HUES6 (cell line): ENCODE data around the gene PPM1F.

Experiments
- H3K27ac ChIP-seq: 2 replicates; pipeline ENCODE4 v1.7.0; 2013; ENCODE audit warnings: low read depth, mild to moderate bottlenecking, low read length, inconsistent platforms
- H3K27me3 ChIP-seq: 2 replicates; pipeline ENCODE4 v1.6.1; 2013; ENCODE audit warnings: low read length; ENCODE audit not compliant: control insufficient read depth, insufficient read depth
- H3K36me3 ChIP-seq: 2 replicates; pipeline ENCODE4 v1.6.1; 2013; ENCODE audit warnings: low read length; ENCODE audit not compliant: control insufficient read depth, insufficient read depth
- H3K4me1 ChIP-seq: 2 replicates; pipeline ENCODE4 v1.6.1; 2013; ENCODE audit warnings: low read length; ENCODE audit not compliant: control insufficient read depth, insufficient read depth
- H3K4me3 ChIP-seq: 2 replicates; pipeline ENCODE4 v1.5.1; 2013; ENCODE audit warnings: low read depth, low read length
- H3K9ac ChIP-seq: one replicate; pipeline ENCODE4 v1.6.1; 2013; ENCODE audit warnings: mild to moderate bottlenecking, low read length
- H3K9me3 ChIP-seq: 2 replicates; pipeline ENCODE4 v1.6.1; 2013; ENCODE audit warnings: low read depth, low read length; ENCODE audit not compliant: control insufficient read depth, insufficient read depth

Gene PPM1F

GRCh38 chr22:21958360-21959273, 6.0 kb upstream of the PPM1F start:
- peaks cover 59% of the 10 kb centered on the region for H3K36me3 ChIP-seq

GRCh38 chr22:21951931-21952465, 650 bp downstream of the PPM1F start:
- H3K4me1 ChIP-seq: peaks cover 16% of the 10 kb centered on the region
- peaks cover 17% of the 10 kb centered on the region for H3K27me3 ChIP-seq
- peak overlapping the region; percentile 75 for H3K4me3 ChIP-seq
- H3K9me3 ChIP-seq: peaks cover 4% of the 10 kb centered on the region
- H3K27ac ChIP-seq: no peak overlapping the region
- H3K9ac ChIP-seq: no peak overlapping the region
- H3K36me3 ChIP-seq: no peaks in the 10 kb centered on the region

More at GRCh38 chr22:21958360-21959273, 6.0 kb upstream of the PPM1F start:
- no peak overlapping the region for H3K4me3 ChIP-seq
- H3K27ac ChIP-seq: no peak overlapping the region
- H3K9ac ChIP-seq: no peak overlapping the region
- peaks cover 7% of the 10 kb centered on the region for H3K27me3 ChIP-seq
- H3K9me3 ChIP-seq: no peaks in the 10 kb centered on the region
- H3K4me1 ChIP-seq: no peaks in the 10 kb centered on the region

- Histone ChIP-seq H3K36me3 (no peaks in the 10 kb centered on the region), H3K27me3 (peaks cover 13% of the 10 kb centered on the region), H3K9me3 (peaks cover 4% of the 10 kb centered on the region), H3K9ac (no peak overlapping the region), H3K4me3 (no peak overlapping the region), H3K27ac (no peak overlapping the region), H3K4me1 (peaks cover 20% of the 10 kb centered on the region)
Measured at GRCh38 chr22:21951062-21951461, 1.6 kb downstream of the PPM1F start.

- H3K4me3 ChIP-seq: no peak overlapping the region
- no peak overlapping the region for H3K27ac ChIP-seq
- H3K9me3 ChIP-seq: peaks cover 4% of the 10 kb centered on the region
- H3K36me3 ChIP-seq: peaks cover 8% of the 10 kb centered on the region
- no peak overlapping the region for H3K9ac ChIP-seq
- peaks cover 10% of the 10 kb centered on the region for H3K27me3 ChIP-seq
- peaks cover 20% of the 10 kb centered on the region for H3K4me1 ChIP-seq
Measured at GRCh38 chr22:21949948-21950347, 2.7 kb downstream of the PPM1F start.

GRCh38 chr22:21949569-21949918, 3.1 kb downstream of the PPM1F start:
- H3K27me3 ChIP-seq: peaks cover 10% of the 10 kb centered on the region
- H3K4me1 ChIP-seq: peaks cover 20% of the 10 kb centered on the region
- peaks cover 4% of the 10 kb centered on the region for H3K9me3 ChIP-seq
- no peak overlapping the region for H3K9ac ChIP-seq
- H3K36me3 ChIP-seq: peaks cover 11% of the 10 kb centered on the region
- H3K4me3 ChIP-seq: no peak overlapping the region
- no peak overlapping the region for H3K27ac ChIP-seq

DNA sequence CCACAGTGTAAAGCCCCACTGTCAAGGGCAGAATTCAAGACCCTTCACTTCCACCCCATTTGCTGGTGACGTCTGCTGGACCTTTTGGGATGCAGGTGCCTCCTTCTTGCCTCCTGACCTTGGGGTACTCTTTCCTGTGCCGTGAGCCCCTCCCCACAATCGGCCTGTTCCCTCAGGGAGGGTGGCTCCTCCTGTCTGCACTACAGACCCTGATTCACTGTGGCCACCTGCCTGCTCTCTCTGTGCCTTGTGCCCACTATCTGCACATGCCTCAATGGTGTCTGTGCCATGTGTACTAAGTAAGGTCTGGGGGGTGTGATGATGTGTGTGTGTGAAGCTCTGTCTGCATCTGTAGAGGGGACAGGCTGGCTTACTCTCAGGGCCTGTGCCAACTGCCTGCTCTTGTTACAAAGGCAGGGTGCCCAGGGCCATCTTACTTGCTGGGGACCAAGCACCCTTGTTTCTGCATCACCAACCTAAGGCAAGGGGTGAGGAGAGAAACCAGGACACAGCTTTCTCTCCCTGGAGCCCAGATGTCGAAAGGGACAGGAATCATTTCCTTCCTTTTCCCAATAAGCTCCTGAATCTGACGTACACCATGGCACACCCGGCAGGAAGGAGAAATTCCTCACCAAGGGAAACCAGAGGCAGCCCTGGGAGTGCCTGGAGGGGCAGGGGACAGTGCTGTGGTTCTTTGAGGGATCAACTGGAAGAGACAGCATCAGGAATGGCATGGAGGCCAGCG, 3.7 kb downstream of the PPM1F start:
- H3K4me1 ChIP-seq: peaks cover 20% of the 10 kb centered on the region
- H3K9me3 ChIP-seq: peaks cover 4% of the 10 kb centered on the region
- no peak overlapping the region for H3K27ac ChIP-seq
- peaks cover 10% of the 10 kb centered on the region for H3K27me3 ChIP-seq
- H3K9ac ChIP-seq: no peak overlapping the region
- H3K4me3 ChIP-seq: no peak overlapping the region
- H3K36me3 ChIP-seq: peaks cover 17% of the 10 kb centered on the region

GRCh38 chr22:21948390-21948789, 4.3 kb downstream of the PPM1F start:
- H3K4me3 ChIP-seq: no peak overlapping the region
- no peak overlapping the region for H3K9ac ChIP-seq
- peaks cover 20% of the 10 kb centered on the region for H3K4me1 ChIP-seq
- H3K36me3 ChIP-seq: peaks cover 17% of the 10 kb centered on the region
- H3K27me3 ChIP-seq: peaks cover 10% of the 10 kb centered on the region
- no peak overlapping the region for H3K27ac ChIP-seq
- peaks cover 4% of the 10 kb centered on the region for H3K9me3 ChIP-seq

DNA sequence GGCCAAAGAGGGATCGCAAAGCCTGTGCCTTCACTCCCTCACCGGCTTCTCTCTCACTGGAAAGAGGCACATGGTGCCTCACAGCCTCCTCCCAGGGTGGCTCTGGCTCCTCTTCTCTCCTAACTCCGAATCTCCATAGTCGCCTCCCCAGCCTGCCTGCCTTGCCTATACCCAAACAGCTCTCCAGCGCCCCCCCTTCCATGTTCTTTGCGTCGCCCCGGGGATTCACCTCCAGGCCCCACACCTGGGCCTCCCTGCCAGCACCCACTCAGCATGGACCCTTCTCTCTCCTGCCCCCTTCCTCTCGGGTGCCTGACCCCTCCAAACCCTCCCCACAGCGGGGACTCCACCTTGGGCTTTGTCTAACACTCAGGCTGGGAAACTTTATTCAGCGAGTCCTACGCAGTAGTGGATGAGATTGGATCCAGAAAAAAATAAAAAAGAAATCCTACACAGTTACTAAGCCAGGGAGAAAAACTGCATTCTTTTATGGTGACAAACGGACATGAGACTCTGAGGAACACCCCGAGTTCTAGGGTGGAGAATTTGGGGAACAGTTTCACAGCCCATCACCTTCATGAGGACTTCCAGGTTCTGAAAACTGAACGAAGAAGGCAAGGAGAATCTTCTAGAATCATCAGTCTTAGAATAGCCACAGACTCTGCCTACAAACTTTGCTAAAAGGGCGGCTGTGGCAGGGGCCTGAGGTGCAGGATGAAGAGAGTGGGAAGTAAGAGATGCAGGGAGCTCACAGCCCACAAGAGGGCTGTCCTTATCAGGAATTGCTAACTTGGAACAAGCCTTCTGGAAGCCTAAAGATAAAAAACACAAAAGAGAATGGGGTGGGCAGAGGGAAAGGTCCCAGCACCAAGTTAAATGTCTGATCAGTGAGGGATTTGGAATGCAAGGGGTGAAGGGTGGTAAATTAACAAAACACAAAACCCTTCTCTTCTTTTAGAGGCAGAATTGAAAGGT, 5.3 kb downstream of the PPM1F start:
- Histone ChIP-seq H3K4me1 (peaks cover 27% of the 10 kb centered on the region), H3K4me3 (no peak overlapping the region), H3K36me3 (peaks cover 17% of the 10 kb centered on the region), H3K9me3 (no peaks in the 10 kb centered on the region), H3K9ac (no peak overlapping the region), H3K27ac (no peak overlapping the region), H3K27me3 (peaks cover 5% of the 10 kb centered on the region; the same call in 1 of the 2 replicates)

- Histone ChIP-seq H3K9me3 (no peaks in the 10 kb centered on the region), H3K27me3 (no peaks in the 10 kb centered on the region), H3K27ac (no peak overlapping the region), H3K4me3 (no peak overlapping the region), H3K36me3 (peaks cover 17% of the 10 kb centered on the region), H3K4me1 (peaks cover 22% of the 10 kb centered on the region), H3K9ac (no peak overlapping the region)
Measured at GRCh38 chr22:21946262-21946925, 6.3 kb downstream of the PPM1F start.
